Keratinocyte (primary cell): ENCODE results near the gene CMSS1.

Experiments
- CTCF ChIP-seq, 3 experiments: IDR thresholded peaks in 1 of 3; conservative IDR thresholded peaks in 1 of 3; optimal IDR thresholded peaks in 1 of 3; 2 replicates in 2 of 3; 3 replicates in 1 of 3; pipeline versions ENCODE3 to v1.5.1; 2011; ENCODE audit warnings: low read length in 3 of 3, mild to moderate bottlenecking in 3 of 3, moderate library complexity in 2 of 3, control low read depth in 1 of 3, inconsistent platforms in 1 of 3; ENCODE audit not compliant: insufficient read depth in 2 of 3; ENCODE audit errors: extremely low read depth in 1 of 3
- EZH2 ChIP-seq: IDR thresholded peaks from one replicate; pipeline ENCODE4 v1.6.1; 2012; ENCODE audit warnings: inconsistent platforms, mild to moderate bottlenecking, low read length, moderate library complexity

GRCh38 chr3:99931059-99931458 lies 113.4 kb downstream of the CMSS1 start:
- TF ChIP-seq CTCF (optimal IDR thresholded peaks at IDR 0.05 in 1 of 3, IDR thresholded peaks at IDR 0.05 in 1 of 3, conservative IDR thresholded peaks at IDR 0.05 in 1 of 3; ENCODE audit: extremely low read depth in 1 of 3, insufficient read depth in 2 of 3, low read length in 3 of 3) (no peak), EZH2 (no peak)
